SK-N-SH treated with all-trans-retinoic acid at 6 μM for 48 hours (cell line): Measurements from ENCODE around the gene GNG13.

ENCODE experiments used
- ATAC-seq: fragments of 200-7000 bp; cut with Tn5 transposase; 3 replicates; pipeline ENCODE4 v1.9.1; 2020; ENCODE audit warnings: mild to moderate bottlenecking, moderate library complexity
- ARNTL ChIP-seq: fragments of 450-650 bp; formaldehyde crosslinking; IDR thresholded peaks from 2 replicates; pipeline ENCODE4 v1.5.0; 2020; ENCODE audit warnings: low read depth, mild to moderate bottlenecking, moderate library complexity, borderline replicate concordance
- CREB5 ChIP-seq: fragments of 250-450 bp; sonication (Bioruptor Pico); IDR thresholded peaks from 2 replicates; pipeline ENCODE4 v1.5.1; 2020; ENCODE audit warnings: low read depth, mild to moderate bottlenecking, moderate library complexity
- CSDC2 ChIP-seq: fragments of 250-450 bp; sonication (Bioruptor Pico); IDR thresholded peaks from 2 replicates; pipeline ENCODE4 v1.5.0; 2020; ENCODE audit warnings: mild to moderate bottlenecking, moderate library complexity
- CSRNP3 ChIP-seq: fragments of 250-450 bp; sonication (Bioruptor Pico); IDR thresholded peaks from 2 replicates; pipeline ENCODE4 v1.5.1; 2021; ENCODE audit warnings: mild to moderate bottlenecking, moderate library complexity
- ESRRG ChIP-seq: fragments of 250-450 bp; sonication (Bioruptor Pico); IDR thresholded peaks from 2 replicates; pipeline ENCODE4 v1.6.1; 2021; ENCODE audit warnings: mild to moderate bottlenecking
- GLIS3 ChIP-seq: fragments of 250-450 bp; sonication (Bioruptor Pico); IDR thresholded peaks from 2 replicates; pipeline ENCODE4 v1.5.0; 2020; ENCODE audit warnings: mild to moderate bottlenecking, moderate library complexity
- ISL1 ChIP-seq: fragments of 250-450 bp; sonication (Bioruptor Pico); IDR thresholded peaks from 2 replicates; pipeline ENCODE4 v2.1.2; 2022; ENCODE audit warnings: mild to moderate bottlenecking, moderate library complexity
- OSR1 ChIP-seq: fragments of 250-450 bp; sonication (Bioruptor Pico); IDR thresholded peaks from 2 replicates; pipeline ENCODE4 v1.8.0; 2022; ENCODE audit warnings: moderate library complexity, mild to moderate bottlenecking, inconsistent platforms
- PATZ1 ChIP-seq: fragments of 250-450 bp; sonication (Bioruptor Pico); IDR thresholded peaks from 2 replicates; pipeline ENCODE4 v1.8.0; 2020; ENCODE audit warnings: mild to moderate bottlenecking, moderate library complexity, borderline replicate concordance
- POU6F1 ChIP-seq: fragments of 250-450 bp; sonication (Bioruptor Pico); IDR thresholded peaks from 2 replicates; pipeline ENCODE4 v1.8.0; 2021; ENCODE audit warnings: low read depth, mild to moderate bottlenecking, moderate library complexity, borderline replicate concordance
- PPARA ChIP-seq: fragments of 250-450 bp; sonication (Bioruptor Pico); IDR thresholded peaks from 2 replicates; pipeline ENCODE4 v1.5.0; 2020; ENCODE audit warnings: mild to moderate bottlenecking, borderline replicate concordance
- RARB ChIP-seq: fragments of 250-450 bp; sonication (Bioruptor Pico); IDR thresholded peaks from 2 replicates; pipeline ENCODE4 v1.8.0; 2021; ENCODE audit warnings: mild to moderate bottlenecking, moderate library complexity
- SNAI2 ChIP-seq: fragments of 250-450 bp; sonication (Bioruptor Pico); IDR thresholded peaks from 2 replicates; pipeline ENCODE4 v1.5.0; 2020; ENCODE audit warnings: mild to moderate bottlenecking, moderate library complexity
- TCF4 ChIP-seq: fragments of 250-450 bp; sonication (Bioruptor Pico); IDR thresholded peaks from 2 replicates; pipeline ENCODE4 v1.8.0; 2021; ENCODE audit warnings: mild to moderate bottlenecking, moderate library complexity, borderline replicate concordance
- TOX ChIP-seq: fragments of 250-450 bp; sonication (Bioruptor Pico); IDR thresholded peaks from 2 replicates; pipeline ENCODE4 v1.8.0; 2021; ENCODE audit warnings: mild to moderate bottlenecking, moderate library complexity, borderline replicate concordance
- TSHZ2 ChIP-seq: fragments of 250-450 bp; sonication (Bioruptor Pico); IDR thresholded peaks from 2 replicates; pipeline ENCODE4 v1.5.0; 2020; ENCODE audit warnings: mild to moderate bottlenecking, moderate library complexity
- ZC3H10 ChIP-seq: fragments of 250-450 bp; sonication (Bioruptor Pico); IDR thresholded peaks from 2 replicates; pipeline ENCODE4 v1.5.1; 2021; ENCODE audit warnings: mild to moderate bottlenecking, moderate library complexity
- ZFP3 ChIP-seq: fragments of 250-450 bp; sonication (Bioruptor Pico); IDR thresholded peaks from 2 replicates; pipeline ENCODE4 v1.5.0; 2020; ENCODE audit warnings: mild to moderate bottlenecking, moderate library complexity
- ZFP30 ChIP-seq: fragments of 450-650 bp; formaldehyde crosslinking; IDR thresholded peaks from 2 replicates; pipeline ENCODE4 v1.5.0; 2022; ENCODE audit warnings: mild to moderate bottlenecking, moderate library complexity
- ZNF565 ChIP-seq: fragments of 450-650 bp; formaldehyde crosslinking; conservative IDR thresholded peaks from 2 replicates; pipeline ENCODE4 v1.5.0; 2020; ENCODE audit warnings: low read depth, mild to moderate bottlenecking, moderate library complexity
- ZNF70 ChIP-seq: fragments of 450-650 bp; formaldehyde crosslinking; IDR thresholded peaks from 2 replicates; pipeline ENCODE4 v1.5.0; 2020; ENCODE audit warnings: mild to moderate bottlenecking, moderate library complexity
- ZNF8 ChIP-seq: fragments of 450-650 bp; formaldehyde crosslinking; IDR thresholded peaks from 2 replicates; pipeline ENCODE4 v1.5.0; 2020; ENCODE audit warnings: mild to moderate bottlenecking, moderate library complexity

GNG13 gene

GRCh38 chr16:774086-775001 lies 26.2 kb downstream of the GNG13 start:
- ATAC-seq: no peak
- TF ChIP-seq CSRNP3 (no peak), ESRRG (CRISPR knock-in tag) (no peak), TCF4 (CRISPR knock-in tag) (no peak), ISL1 (no peak), PPARA (CRISPR knock-in tag) (no peak), ARNTL (CRISPR knock-in tag) (no peak), ZC3H10 (no peak), TSHZ2 (CRISPR knock-in tag) (no peak), ZNF70 (CRISPR knock-in tag) (no peak), PATZ1 (no peak), RARB (no peak)

GRCh38 chr16:772959-773358 lies 27.6 kb downstream of the GNG13 start:
- no peak for ATAC-seq
- no peak for TF ChIP-seq ZNF70 (CRISPR knock-in tag)
- no peak for TF ChIP-seq POU6F1 (CRISPR knock-in tag)
- no peak for TF ChIP-seq ZNF565
- no peak for TF ChIP-seq SNAI2 (CRISPR knock-in tag)
- TF ChIP-seq ESRRG (CRISPR knock-in tag): no peak
- TF ChIP-seq ARNTL (CRISPR knock-in tag): no peak
- TF ChIP-seq OSR1 (CRISPR knock-in tag): no peak
- TF ChIP-seq TSHZ2 (CRISPR knock-in tag): no peak
- no peak for TF ChIP-seq CSDC2 (CRISPR knock-in tag)
- TF ChIP-seq TCF4 (CRISPR knock-in tag): no peak
- TF ChIP-seq ZFP3 (CRISPR knock-in tag): no peak
- no peak for TF ChIP-seq CREB5 (CRISPR knock-in tag)
- no peak for TF ChIP-seq RARB
- TF ChIP-seq ZNF8 (CRISPR knock-in tag): no peak
- no peak for TF ChIP-seq ZFP30 (CRISPR knock-in tag)
- no peak for TF ChIP-seq ZC3H10
- TF ChIP-seq PATZ1: no peak
- no peak for TF ChIP-seq TOX (CRISPR knock-in tag)
- TF ChIP-seq GLIS3 (CRISPR knock-in tag): no peak
- TF ChIP-seq, all 23 proteins: peak for 0
